T follicular helper cell (primary cell): ENCODE measurements around the gene DRAXIN.

Source experiments
- DNase-seq: peaks from one replicate; pipeline ENCODE4 v3.0.0-alpha.2; 2020; ENCODE audit warnings: low read depth

DRAXIN gene

GRCh38 chr1:11685210-11685752 is 6.2 kb upstream of the DRAXIN start:
- no peak for DNase-seq

- DNase-seq: no peak
These were observed 3.0 kb upstream of the DRAXIN start for GRCh38 chr1:11688506-11688905.

- DNase-seq: no peak
These were observed 861 bp upstream of the DRAXIN start for GRCh38 chr1:11690397-11691301.

GRCh38 chr1:11691928-11692711 is 610 bp downstream of the DRAXIN start:
- DNase-seq: no peak

DNA sequence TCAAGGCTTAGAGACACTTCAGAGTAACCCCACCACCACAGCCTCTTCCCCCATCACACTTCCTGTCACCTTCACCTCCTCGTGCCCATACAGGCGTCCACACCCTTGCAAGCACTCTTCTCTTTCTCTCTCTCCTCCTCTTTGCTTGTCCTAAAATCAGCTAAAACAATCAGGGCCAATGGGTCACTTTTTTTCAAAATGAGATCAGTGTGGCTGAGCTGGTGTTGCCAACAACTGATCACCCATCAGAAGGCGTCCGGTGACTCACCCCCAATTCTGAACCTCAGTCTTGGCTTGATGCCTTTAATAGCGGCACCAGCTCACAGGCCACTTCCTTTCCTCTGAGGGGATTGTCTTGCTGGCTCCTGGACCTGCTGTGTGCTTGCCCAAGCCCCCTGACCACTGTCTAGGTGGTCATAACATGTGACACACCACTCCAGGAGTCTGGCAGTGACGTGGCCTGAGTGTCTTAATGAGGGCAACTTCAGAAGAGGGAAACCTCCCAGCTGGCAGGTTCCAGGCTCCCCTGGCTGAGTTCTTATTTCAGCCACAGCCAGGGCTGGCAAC is 1.6 kb downstream of the DRAXIN start:
- no peak for DNase-seq

GRCh38 chr1:11693917-11694316 is 2.4 kb downstream of the DRAXIN start:
- DNase-seq: no peak

- DNase-seq: no peak
These were observed 4.4 kb downstream of the DRAXIN start for GRCh38 chr1:11695861-11696260.

DNA sequence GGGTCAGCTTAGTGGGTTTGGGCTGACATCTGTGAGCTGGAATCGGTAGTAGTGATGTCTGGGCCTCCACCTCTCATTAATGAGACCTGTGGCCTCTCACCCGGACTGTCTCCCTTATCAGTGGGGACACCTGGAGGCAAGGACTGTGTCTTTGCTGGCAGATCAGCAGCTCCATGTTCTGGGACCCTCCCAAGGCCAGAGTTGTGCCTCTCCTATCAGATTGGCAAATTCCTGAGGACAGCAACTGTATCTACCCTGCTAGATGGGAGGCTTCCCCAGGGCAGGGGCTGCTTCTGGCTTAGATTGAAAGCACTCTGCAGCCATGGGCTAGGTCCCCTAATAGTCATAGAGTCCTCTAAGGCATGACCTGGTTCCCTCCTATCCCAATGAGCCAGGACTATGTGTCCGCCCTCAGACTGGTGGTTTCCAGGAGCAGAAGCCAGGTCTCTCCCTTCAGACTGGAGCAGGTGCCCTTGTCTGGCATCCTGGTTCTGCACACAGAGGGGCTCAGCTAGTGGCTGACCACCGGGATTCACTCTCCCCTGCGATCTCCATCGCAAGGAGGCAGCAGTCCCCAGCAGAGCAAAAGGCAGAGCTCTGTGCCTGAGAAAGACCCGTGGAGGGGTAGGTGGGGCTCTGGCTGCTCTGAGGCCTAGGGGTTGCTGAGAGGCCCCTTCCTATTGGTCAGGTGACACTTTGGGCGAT is 5.8 kb downstream of the DRAXIN start:
- no peak for DNase-seq

DNA sequence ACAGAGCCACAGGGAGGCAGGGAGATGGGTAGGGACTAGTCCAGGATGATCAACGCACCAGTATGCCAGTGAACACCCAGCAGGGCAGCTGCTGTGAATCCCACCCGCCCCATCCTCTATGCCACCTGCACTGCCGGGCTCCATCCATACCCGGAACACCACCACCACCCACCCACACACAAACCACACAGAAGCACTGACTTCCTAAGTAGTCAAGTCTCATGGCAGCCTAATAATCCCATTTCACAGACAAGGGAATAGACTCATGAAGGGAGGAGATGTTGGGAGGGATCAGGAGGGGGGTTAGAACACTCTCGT is 6.3 kb downstream of the DRAXIN start:
- no peak for DNase-seq

DNA sequence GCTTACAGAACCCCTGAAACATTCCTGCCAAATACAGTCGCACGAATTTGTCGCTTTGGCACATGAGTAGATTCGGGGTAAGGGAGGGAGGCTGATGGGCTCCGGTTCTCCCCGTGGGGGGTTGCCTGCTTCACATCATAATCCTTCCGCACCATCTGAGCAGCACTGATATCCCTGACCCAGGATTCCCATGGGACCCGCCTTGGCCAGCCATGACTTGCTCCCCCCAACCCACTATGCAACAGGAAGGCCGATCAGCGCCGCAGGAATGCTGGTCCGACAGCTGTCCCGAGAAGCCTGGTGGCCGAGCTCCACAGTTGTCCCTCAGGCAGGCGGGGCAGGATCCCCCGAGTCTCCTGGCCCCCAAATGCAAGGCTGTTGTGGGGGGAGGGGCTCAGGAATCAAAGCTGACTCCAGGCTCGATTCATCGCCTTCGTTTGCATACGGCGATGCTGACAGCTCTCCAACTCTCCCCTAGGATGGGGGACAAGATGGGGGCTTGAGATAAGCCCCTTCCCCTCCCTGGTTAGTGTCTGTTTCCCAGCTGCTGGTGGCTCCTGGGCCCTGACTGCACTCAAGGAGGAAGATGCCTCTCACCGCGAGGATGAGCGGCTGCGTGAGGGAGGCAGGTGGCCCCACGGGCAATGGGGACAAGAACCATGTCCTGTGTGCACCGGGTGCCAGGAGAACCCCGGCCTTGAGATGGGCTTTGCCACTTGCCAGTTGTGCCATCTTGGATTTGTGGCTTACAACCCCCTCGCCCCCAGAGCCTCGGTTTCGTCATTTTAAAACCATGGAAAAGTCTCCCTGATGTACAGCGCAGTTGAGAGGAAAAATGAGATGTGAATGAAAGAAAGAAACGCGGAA is 9.3 kb downstream of the DRAXIN start:
- DNase-seq: no peak

DNA sequence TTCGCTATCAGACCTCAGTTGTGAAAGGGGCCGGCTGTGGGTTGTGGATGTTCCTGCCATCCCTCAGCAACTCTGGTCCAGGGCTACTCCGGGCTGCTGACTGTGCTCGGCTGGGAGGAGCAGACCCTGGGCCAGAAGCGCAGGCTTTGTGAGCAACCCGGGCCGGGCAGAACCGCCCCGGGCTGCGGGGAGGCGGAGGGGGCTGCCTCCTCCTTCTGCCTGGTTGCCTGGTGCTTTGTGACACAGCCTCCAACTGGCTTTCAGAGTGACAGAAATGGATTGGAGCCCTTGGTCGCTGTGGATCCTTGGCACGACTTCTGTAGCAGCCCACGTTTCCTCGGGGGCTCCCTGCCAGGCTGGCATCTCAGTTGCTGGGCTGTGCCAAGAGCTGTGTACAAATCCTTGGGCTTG is 10.0 kb downstream of the DRAXIN start:
- no peak for DNase-seq

- DNase-seq: no peak
These were observed 10.7 kb downstream of the DRAXIN start for GRCh38 chr1:11701981-11702803.

DNA sequence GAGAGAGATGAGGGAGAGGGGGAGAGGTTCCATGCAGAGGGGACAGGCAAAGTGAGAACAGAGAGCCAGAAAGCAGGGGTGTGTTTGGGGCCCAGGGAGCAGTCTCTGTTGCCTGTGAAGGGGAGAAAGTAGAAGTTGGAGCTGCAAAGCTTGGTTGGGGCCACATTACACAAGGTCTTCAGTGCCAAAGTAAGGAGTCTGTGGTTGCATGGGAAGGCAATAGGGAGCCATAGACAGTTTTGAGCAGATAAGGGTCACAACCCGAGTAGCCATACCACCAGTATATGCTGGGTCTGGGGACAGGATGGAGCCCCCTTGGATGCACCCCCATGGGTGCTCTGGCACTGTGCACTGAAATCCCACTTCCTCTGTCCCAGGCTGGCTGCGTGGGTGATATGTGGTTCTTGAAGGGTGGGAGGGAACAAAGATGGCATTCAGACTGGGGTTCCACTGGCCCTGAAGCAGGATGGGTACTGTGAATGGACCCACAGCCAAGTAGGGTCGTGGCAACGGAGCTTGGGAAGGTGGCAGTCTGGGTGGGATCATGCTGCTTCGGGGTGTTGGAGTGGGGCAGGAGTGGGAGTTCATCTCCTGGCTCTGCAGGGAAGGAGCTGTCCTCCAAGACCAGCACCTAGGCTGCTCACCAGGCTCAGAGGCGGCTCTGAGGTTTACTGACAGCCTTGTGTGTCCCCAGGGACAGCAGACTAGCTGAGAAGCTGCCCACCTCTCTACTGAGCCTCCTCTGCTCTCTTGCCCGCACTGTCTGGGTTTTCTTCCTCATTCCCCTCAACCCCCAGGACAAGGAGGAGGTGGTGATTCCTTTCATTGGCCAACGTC is 12.1 kb downstream of the DRAXIN start:
- no peak for DNase-seq

GRCh38 chr1:11704194-11704529 is 12.7 kb downstream of the DRAXIN start:
- DNase-seq: no peak

- DNase-seq: no peak
These were observed 13.4 kb downstream of the DRAXIN start for GRCh38 chr1:11704691-11705475.

DNA sequence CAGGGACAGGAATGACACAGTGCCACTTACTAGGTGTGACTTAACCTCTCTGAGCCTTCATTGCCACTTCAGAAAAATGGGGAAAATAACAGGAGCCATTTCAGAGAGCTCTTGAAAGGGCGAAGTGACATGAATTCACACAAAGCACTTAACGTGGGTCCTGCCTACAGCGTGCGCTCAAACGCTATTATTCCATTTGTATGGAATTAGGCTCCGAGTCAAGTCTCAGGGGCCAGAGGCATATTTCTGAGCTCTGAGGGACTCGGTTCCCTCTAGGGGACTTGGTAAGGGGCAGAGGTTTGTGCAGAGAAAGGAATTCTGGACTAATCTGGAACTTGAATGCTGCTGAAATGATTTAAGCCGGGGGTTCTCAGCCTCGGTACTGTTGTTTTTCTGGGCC is 14.1 kb downstream of the DRAXIN start:
- no peak for DNase-seq

- no peak for DNase-seq
These were observed 14.8 kb downstream of the DRAXIN start for GRCh38 chr1:11706292-11706691.

DNA sequence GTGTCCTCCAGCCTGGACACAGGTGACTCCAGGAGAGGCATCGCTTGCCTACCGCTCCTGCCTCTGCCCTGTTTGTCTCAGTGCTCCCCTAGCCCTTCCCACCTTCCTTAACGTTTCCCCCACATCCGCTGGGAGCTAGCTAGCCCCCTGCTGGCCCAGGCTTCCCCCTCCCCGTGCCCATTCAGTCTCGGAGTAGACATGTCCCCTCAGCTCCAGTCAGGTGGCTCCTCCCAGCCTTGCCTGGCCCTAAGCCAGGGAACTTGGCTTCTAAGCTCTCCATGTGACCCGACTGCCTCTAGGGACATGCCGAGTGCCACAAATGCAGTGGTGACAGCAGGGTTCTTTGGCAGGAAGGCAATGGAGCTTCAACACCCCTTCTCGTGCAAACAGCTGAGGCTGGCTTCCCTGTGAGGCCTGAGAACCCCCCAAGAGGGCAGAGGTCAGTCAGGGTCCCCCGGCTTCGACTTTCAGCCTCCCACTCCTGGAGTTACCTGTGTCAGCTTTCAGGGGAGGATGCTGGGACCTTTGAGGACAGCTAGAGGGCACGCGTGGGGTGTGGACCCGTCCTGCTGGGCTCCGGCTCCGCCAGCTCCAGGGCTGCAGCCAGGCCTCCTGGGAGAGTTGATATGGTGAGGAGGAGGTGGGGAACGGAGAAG is 16.2 kb downstream of the DRAXIN start:
- no peak for DNase-seq
